ENCODE measurements around the gene DLX6. TPM values are rescaled to one million over a fixed set of nuclear protein-coding genes. Genes with fewer than 3 reads are reported as not detected.

Gene DLX6
- total RNA-seq, 1 experiment from 2014 or later = not detected

- peaks cover 6% of the 10 kb centered on the region for H3K4me1 Mint-ChIP-seq (ENCODE audit: insufficient read depth, unreplicated experiment)
- TF ChIP-seq, protein P1, sequence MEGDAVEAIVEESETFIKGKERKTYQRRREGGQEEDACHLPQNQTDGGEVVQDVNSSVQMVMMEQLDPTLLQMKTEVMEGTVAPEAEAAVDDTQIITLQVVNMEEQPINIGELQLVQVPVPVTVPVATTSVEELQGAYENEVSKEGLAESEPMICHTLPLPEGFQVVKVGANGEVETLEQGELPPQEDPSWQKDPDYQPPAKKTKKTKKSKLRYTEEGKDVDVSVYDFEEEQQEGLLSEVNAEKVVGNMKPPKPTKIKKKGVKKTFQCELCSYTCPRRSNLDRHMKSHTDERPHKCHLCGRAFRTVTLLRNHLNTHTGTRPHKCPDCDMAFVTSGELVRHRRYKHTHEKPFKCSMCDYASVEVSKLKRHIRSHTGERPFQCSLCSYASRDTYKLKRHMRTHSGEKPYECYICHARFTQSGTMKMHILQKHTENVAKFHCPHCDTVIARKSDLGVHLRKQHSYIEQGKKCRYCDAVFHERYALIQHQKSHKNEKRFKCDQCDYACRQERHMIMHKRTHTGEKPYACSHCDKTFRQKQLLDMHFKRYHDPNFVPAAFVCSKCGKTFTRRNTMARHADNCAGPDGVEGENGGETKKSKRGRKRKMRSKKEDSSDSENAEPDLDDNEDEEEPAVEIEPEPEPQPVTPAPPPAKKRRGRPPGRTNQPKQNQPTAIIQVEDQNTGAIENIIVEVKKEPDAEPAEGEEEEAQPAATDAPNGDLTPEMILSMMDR (IDR thresholded peaks at IDR 0.05; ENCODE audit: unreplicated experiment) = no peak
- no TSS peak for BruUV-seq (replicated peaks)
- intact Hi-C loops (cut with micrococcal nuclease) = no loop called here
- peaks cover 80% of the 10 kb centered on the region for H3K27me3 Mint-ChIP-seq (ENCODE audit: insufficient read depth, unreplicated experiment)
- no peaks in the 10 kb centered on the region for H3K36me3 Mint-ChIP-seq (ENCODE audit: insufficient read depth, unreplicated experiment)
- no peak overlapping the region for H3K27ac Mint-ChIP-seq (ENCODE audit: low read depth, unreplicated experiment)
- no peaks in the 10 kb centered on the region for H3K9me3 Mint-ChIP-seq (ENCODE audit: unreplicated experiment)
- no peak overlapping the region for H3K4me3 Mint-ChIP-seq (ENCODE audit: unreplicated experiment)
- no peak for DNase-seq (ENCODE audit: unreplicated experiment)
- POLR2A ChIA-PET = no interaction called here
- CTCF ChIA-PET = no interaction called here
Observed at GRCh38 chr7:97022491-97023306, 17.3 kb downstream of the DLX6 start.

DNA sequence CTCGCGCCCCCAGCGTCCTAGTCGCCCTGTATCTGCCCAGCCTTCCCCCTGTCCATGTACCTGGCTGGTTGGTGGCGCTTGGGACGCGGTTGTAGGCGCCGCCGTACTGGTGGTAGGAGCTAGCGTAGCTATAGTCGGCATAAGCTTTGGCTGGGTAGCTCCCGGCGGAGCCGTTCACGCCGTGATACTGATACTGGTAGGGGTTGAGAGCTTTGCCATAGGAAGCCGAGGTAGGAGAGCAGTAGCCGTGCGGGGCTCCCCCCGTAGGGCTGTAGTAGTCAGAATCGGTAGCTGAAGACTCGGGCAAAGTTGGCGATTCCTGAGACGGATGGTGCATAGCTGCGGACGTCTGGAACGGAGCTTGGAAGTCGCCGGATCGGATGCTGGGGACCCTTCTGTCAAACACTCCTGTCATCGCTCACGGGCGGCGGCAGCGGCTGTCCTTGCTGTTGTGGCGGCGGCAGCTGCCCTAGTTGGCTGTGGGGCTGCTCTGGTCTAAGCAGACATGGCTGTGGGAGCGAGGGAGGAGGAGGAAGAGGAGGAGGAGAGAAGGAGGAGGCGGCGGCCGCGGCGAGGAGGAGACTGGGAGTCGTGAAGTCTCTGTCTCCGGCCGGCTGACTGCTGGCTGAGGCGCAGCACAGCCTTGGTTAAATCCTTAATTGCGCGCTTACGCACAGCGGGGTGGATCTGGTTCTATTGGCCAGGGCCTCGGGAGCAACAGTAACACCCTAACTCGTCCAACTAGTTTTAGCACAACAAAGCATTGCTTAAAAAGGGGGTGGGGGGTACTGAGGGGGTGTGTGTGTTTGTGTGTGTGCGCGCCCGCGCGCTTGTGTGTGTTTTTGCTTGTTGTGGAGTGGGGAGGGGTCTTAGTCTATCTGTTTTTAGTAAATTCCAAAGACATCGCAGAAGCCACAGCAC lies 19.1 kb downstream of the DLX6 start, which contains the start of gene DLX5:
Gene DLX5 (minus strand): TSS at position 623 of the 921 bp plus-strand sequence. CDS start 208 bp downstream, at position 415.
- TF ChIP-seq, protein P1 (IDR thresholded peaks at IDR 0.05; ENCODE audit: unreplicated experiment) = no peak
- POLR2A ChIA-PET = no interaction called here
- Mint-ChIP-seq H3K36me3 (ENCODE audit: insufficient read depth, unreplicated experiment) (no peaks in the 10 kb centered on the region), H3K4me3 (ENCODE audit: unreplicated experiment) (peak within 1 kb of the TSS; percentile 62), H3K9me3 (ENCODE audit: unreplicated experiment) (no peaks in the 10 kb centered on the region), H3K4me1 (ENCODE audit: insufficient read depth, unreplicated experiment) (peaks cover 8% of the 10 kb centered on the region), H3K27ac (ENCODE audit: low read depth, unreplicated experiment) (no peak within 1 kb of the TSS), H3K27me3 (ENCODE audit: insufficient read depth, unreplicated experiment) (peaks cover 63% of the 10 kb centered on the region)
- CTCF ChIA-PET = interaction anchor here (0.5 to 0.8 kb wide), 3 partner anchors 11 to 247 kb away, joined by 3 to 4 read pairs (median 3); no protein-coding TSS in a partner anchor
- no peak for DNase-seq (ENCODE audit: unreplicated experiment)
- no TSS peak for BruUV-seq (replicated peaks)
- intact Hi-C loops (cut with micrococcal nuclease) = loop anchor here (5.0 kb wide), 1 partner anchor 317 kb away; the partner anchor contains the start of gene SEM1

GRCh38 chr7:97025130-97025499 lies 19.8 kb downstream of the DLX6 start:
- H3K27me3 Mint-ChIP-seq (ENCODE audit: insufficient read depth, unreplicated experiment) = peaks cover 56% of the 10 kb centered on the region
- H3K36me3 Mint-ChIP-seq (ENCODE audit: insufficient read depth, unreplicated experiment) = no peaks in the 10 kb centered on the region
- H3K9me3 Mint-ChIP-seq (ENCODE audit: unreplicated experiment) = no peaks in the 10 kb centered on the region
- no peak overlapping the region for H3K27ac Mint-ChIP-seq (ENCODE audit: low read depth, unreplicated experiment)
- H3K4me1 Mint-ChIP-seq (ENCODE audit: insufficient read depth, unreplicated experiment) = peaks cover 8% of the 10 kb centered on the region
- BruUV-seq (replicated peaks) = no TSS peak
- no peak for DNase-seq (ENCODE audit: unreplicated experiment)
- no peak overlapping the region for H3K4me3 Mint-ChIP-seq (ENCODE audit: unreplicated experiment)
- ChIA-PET POLR2A (no interaction called here), CTCF (no interaction called here)
- TF ChIP-seq, protein P1 (IDR thresholded peaks at IDR 0.05; ENCODE audit: unreplicated experiment) = no peak
- intact Hi-C loops (cut with micrococcal nuclease) = loop anchor here (5.0 kb wide), 1 partner anchor 318 kb away; the partner anchor contains the start of gene SEM1

All from MCF 10A (cell line).